DOHH2 (cell line): ENCODE measurements around the gene GUCA2B.

Experiments
- H3F3A ChIP-seq: fragments of 200-600 bp; sonication (generic), shearing (Covaris generic); 2 replicates; pipeline ENCODE4 v1.6.0; 2016; ENCODE audit warnings: antibody characterized with exemption, mild to moderate bottlenecking; ENCODE audit not compliant: control insufficient read depth, insufficient read depth
- H3K27ac ChIP-seq: fragments of 200-600 bp; sonication (generic); 2 replicates; pipeline ENCODE4 v1.5.1; 2014; ENCODE audit warnings: low read depth, mild to moderate bottlenecking, low read length, moderate library complexity
- H3K27me3 ChIP-seq: fragments of 200-600 bp; sonication (generic); 2 replicates; pipeline ENCODE4 v1.6.1; 2014; ENCODE audit warnings: mild to moderate bottlenecking, low read length, mixed read lengths; ENCODE audit not compliant: control insufficient read depth
- H3K36me3 ChIP-seq: fragments of 200-600 bp; sonication (generic); 2 replicates; pipeline ENCODE4 v1.6.1; 2014; ENCODE audit warnings: mild to moderate bottlenecking, low read length, moderate library complexity, mixed read lengths; ENCODE audit not compliant: control insufficient read depth
- H3K4me1 ChIP-seq: fragments of 200-600 bp; sonication (generic); 2 replicates; pipeline ENCODE4 v1.6.1; 2014; ENCODE audit warnings: mild to moderate bottlenecking, low read length, mixed read lengths; ENCODE audit not compliant: control insufficient read depth
- H3K4me2 ChIP-seq: fragments of 200-600 bp; sonication (generic); 2 replicates; pipeline ENCODE4 v1.6.0; 2014; ENCODE audit warnings: mild to moderate bottlenecking, low read length, moderate library complexity
- H3K4me3 ChIP-seq: fragments of 200-600 bp; sonication (generic); 2 replicates; pipeline ENCODE4 v1.5.1; 2014; ENCODE audit warnings: mild to moderate bottlenecking, low read length, mixed read lengths
- H3K79me2 ChIP-seq: fragments of 200-600 bp; sonication (generic); 2 replicates; pipeline ENCODE4 v1.6.1; 2014; ENCODE audit warnings: mild to moderate bottlenecking, low read length, mixed read lengths; ENCODE audit not compliant: control insufficient read depth
- H3K9me2 ChIP-seq: fragments of 200-600 bp; sonication (generic); replicated peaks from 2 replicates; pipeline ENCODE4 v1.6.1; 2014; ENCODE audit warnings: mild to moderate bottlenecking, low read length, mixed read lengths; ENCODE audit not compliant: control insufficient read depth
- H3K9me3 ChIP-seq: fragments of 200-600 bp; sonication (generic); 2 replicates; pipeline ENCODE4 v1.6.1; 2014; ENCODE audit warnings: antibody characterized with exemption, low read length, mixed read lengths; ENCODE audit not compliant: control insufficient read depth, insufficient read depth
- H4K20me1 ChIP-seq: fragments of 200-600 bp; sonication (generic); 2 replicates; pipeline ENCODE4 v1.6.0; 2014; ENCODE audit warnings: low read depth, mild to moderate bottlenecking, antibody characterized with exemption, low read length, moderate library complexity; ENCODE audit not compliant: control insufficient read depth, insufficient read depth
- CTCF ChIP-seq: fragments of 200-600 bp; sonication (generic); IDR thresholded peaks from one replicate; pipeline ENCODE4 v1.5.1; 2014; ENCODE audit warnings: antibody characterized with exemption, mild to moderate bottlenecking, low read depth, low read length; ENCODE audit not compliant: poor library complexity, severe bottlenecking
- EZH2phosphoT487 ChIP-seq: fragments of 200-600 bp; sonication (generic); IDR thresholded peaks from 2 replicates; pipeline ENCODE4 v1.6.1; 2017; ENCODE audit warnings: borderline replicate concordance, mild to moderate bottlenecking, antibody characterized with exemption, low read length, moderate library complexity, mixed read lengths

GUCA2B gene

GRCh38 chr1:42137766-42138165, 15.4 kb upstream of the GUCA2B start:
- H3K27me3 ChIP-seq: no peaks in the 10 kb centered on the region
- H3F3A ChIP-seq: no peaks in the 10 kb centered on the region
- H3K4me1 ChIP-seq: no peaks in the 10 kb centered on the region
- H4K20me1 ChIP-seq: no peaks in the 10 kb centered on the region
- H3K36me3 ChIP-seq: no peaks in the 10 kb centered on the region
- TF ChIP-seq CTCF: no peak
- TF ChIP-seq EZH2phosphoT487: no peak
- no peaks in the 10 kb centered on the region for H3K9me3 ChIP-seq
- no peaks in the 10 kb centered on the region for H3K79me2 ChIP-seq
- no peaks in the 10 kb centered on the region for H3K9me2 ChIP-seq
- H3K4me3 ChIP-seq: no peak overlapping the region
- H3K4me2 ChIP-seq: no peak overlapping the region
- H3K27ac ChIP-seq: no peak overlapping the region

- no peak overlapping the region for H3K27ac ChIP-seq
- H3F3A ChIP-seq: no peaks in the 10 kb centered on the region
- TF ChIP-seq CTCF (no peak), EZH2phosphoT487 (no peak)
- no peaks in the 10 kb centered on the region for H3K36me3 ChIP-seq
- no peaks in the 10 kb centered on the region for H3K4me1 ChIP-seq
- no peaks in the 10 kb centered on the region for H3K9me2 ChIP-seq
- H3K79me2 ChIP-seq: no peaks in the 10 kb centered on the region
- no peaks in the 10 kb centered on the region for H3K27me3 ChIP-seq
- H3K4me3 ChIP-seq: no peak overlapping the region
- H4K20me1 ChIP-seq: no peaks in the 10 kb centered on the region
- no peak overlapping the region for H3K4me2 ChIP-seq
- no peaks in the 10 kb centered on the region for H3K9me3 ChIP-seq
Observed at GRCh38 chr1:42138586-42138985, 14.6 kb upstream of the GUCA2B start.

DNA sequence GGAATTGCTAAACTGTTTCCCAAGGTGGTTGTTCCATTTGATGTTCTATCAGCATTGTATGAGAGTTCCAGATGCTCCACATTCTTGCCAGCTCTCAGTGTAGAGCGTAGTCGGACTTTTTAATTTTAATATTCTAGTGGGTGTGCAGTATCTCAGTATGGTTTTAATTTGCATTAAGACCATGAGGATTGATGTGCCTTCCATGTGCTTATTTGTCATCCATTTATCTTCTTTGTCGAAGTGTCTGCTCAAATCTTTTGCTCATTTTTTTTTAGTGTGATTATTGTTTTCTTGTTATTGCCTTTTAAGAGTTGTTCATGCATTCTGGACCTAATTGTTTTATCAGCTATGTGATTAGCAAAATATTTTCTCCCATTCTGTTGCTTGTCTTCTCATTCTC, 13.8 kb upstream of the GUCA2B start:
- Histone ChIP-seq H3K27me3 (no peaks in the 10 kb centered on the region), H3K9me2 (no peaks in the 10 kb centered on the region), H3F3A (no peaks in the 10 kb centered on the region), H3K4me3 (no peak overlapping the region), H3K4me1 (no peaks in the 10 kb centered on the region), H4K20me1 (no peaks in the 10 kb centered on the region), H3K4me2 (no peak overlapping the region), H3K79me2 (no peaks in the 10 kb centered on the region), H3K36me3 (no peaks in the 10 kb centered on the region), H3K9me3 (no peaks in the 10 kb centered on the region), H3K27ac (no peak overlapping the region)
- TF ChIP-seq CTCF (no peak), EZH2phosphoT487 (no peak)

DNA sequence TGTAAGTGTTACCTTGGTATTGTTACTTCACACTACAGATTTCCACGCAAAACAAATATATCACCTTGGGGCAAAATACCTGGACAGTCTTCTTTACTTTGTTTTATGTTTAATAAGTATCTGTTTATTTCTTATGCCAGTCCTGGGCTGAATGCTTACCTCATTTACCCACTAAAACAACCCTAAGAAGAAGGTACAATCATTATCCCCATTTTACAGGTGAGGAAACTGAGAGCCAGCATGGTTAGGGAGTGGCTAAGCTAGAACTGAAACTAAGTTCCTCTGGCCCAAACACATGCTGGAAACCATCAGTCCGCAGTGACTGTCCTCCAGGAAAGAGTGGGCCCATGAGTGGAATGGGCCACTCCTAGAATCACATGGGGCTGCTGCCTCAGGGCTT, 13.0 kb upstream of the GUCA2B start:
- no peaks in the 10 kb centered on the region for H3K9me3 ChIP-seq
- H3K9me2 ChIP-seq: no peaks in the 10 kb centered on the region
- no peaks in the 10 kb centered on the region for H3K79me2 ChIP-seq
- no peaks in the 10 kb centered on the region for H3F3A ChIP-seq
- no peaks in the 10 kb centered on the region for H3K36me3 ChIP-seq
- H3K4me1 ChIP-seq: no peaks in the 10 kb centered on the region
- H4K20me1 ChIP-seq: no peaks in the 10 kb centered on the region
- H3K4me3 ChIP-seq: no peak overlapping the region
- H3K4me2 ChIP-seq: no peak overlapping the region
- H3K27ac ChIP-seq: no peak overlapping the region
- H3K27me3 ChIP-seq: no peaks in the 10 kb centered on the region
- TF ChIP-seq CTCF (no peak), EZH2phosphoT487 (no peak)
